G401 (cell line): Measurements from ENCODE around the gene HCN1. TPM values are rescaled to one million over a fixed set of nuclear protein-coding genes. Genes with fewer than 3 reads are reported as not detected.
"Not testable (repeated sequence)": the region's sequence is repeated elsewhere in the genome, so short reads cannot be mapped to it uniquely, and the experiment has no call there.

Source experiments
- DNase-seq: peaks from one replicate; pipeline ENCODE4 v3.0.0-alpha.2; 2015; ENCODE audit warnings: low spot score
- in situ Hi-C: cut with HindIII; loops from 2 replicates; pipeline ENCODE4 v1.10.0; 2016; ENCODE audit warnings: low sequenced_read_pairs, mixed read lengths
- total RNA-seq: library from RNA; depleted of rRNA; stranded (reverse); fragments of >200 nt; shearing (Covaris generic); gene quantifications from 2 replicates; pipeline ENCODE4 v1.2.3, GENCODE V29; 2014

HCN1 gene
- total RNA-seq, 1 experiment from 2014 or later: not detected

DNA sequence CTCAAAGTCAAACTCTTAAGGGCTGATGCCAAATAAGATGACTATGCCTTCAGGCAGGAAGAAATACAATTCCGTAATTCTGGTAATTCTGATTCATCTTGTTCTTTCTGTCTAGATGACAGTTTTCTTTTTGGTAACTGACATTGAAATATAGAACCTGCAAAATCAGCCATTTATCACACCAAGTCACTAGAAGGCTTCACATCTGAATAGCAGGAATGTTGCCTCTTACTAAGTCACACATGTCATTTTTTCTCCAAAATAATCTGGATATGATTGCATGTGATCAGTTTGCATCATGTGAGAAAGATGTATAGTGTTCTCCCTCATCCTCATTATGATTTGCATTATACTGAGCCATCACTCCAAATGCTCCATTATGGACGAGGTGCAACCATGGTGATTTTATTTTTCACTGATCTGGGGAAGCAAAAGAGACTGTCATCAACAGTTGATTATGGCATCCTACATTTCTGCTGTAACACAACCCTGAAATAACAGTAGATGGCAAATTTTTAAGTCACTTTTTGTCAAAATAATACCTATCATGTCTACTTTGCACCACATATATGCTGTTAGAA, 69.0 kb downstream of the HCN1 start:
- DNase-seq: no peak
- in situ Hi-C loops: no loop called here

DNA sequence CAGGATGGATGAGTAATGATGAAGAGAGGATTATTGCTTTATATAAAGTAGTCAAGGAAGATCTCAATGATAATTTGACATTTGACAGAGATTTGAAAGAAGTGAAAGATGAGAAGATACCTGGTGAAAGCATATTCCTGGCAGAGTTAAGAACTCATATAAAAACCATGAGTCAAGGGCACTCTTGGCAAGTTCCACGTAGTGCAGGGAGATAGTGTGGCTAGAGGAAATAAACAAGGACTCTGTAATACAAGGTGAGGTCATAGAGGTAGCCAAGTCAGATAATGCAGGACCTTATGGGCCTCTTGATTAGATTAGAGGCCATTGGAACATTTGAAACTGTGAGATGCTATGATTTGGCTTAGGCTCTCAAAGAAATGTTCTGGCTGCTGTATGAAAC, 72.3 kb downstream of the HCN1 start:
- no peak for DNase-seq
- in situ Hi-C loops: no loop called here

DNA sequence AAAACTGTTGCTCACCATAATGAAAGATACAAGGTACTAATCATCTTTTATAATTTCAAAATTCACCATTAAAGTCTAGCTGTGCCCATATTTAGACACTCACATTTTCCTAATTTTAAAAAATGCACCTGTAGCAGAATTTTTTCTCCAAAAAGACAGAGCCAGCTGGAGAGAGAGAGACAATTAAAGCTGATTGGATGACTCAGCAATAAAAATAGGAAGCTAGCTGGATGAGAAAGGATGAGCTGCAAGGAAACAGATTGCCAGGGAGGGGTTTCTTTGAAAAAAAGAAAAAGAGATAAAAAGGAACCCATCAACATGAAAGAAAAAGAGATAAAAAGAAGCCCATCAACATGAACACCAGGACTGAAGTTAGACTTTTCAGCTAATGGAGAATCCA, 73.8 kb downstream of the HCN1 start:
- in situ Hi-C loops: no loop called here
- peak; percentile 54 for DNase-seq

DNA sequence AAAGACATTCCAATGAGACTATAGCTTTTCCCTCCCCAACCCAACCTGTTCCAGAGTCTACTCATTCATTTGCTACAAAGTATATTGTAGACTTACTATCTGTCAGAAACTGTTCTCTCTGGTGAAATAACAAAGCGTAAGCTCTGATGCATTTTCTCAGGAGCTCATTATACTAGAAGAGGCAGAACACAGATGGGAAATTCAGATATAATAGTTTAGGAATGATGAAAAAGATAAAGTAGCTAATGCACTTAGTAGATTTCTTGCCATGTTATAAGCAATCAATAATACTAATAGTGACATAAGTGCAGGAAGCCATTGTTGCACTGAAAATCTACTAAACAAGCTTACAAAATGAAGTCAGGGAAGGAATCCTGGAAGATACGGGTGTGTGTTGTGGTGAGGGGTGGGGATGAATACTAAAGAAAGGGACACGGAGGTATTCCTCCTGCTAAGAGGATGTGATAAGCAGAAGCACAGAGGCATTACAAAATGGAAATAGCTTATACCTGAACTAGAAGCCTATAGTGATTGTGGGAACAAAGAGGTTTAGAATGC, 78.2 kb downstream of the HCN1 start:
- no peak for DNase-seq
- in situ Hi-C loops: no loop called here

DNA sequence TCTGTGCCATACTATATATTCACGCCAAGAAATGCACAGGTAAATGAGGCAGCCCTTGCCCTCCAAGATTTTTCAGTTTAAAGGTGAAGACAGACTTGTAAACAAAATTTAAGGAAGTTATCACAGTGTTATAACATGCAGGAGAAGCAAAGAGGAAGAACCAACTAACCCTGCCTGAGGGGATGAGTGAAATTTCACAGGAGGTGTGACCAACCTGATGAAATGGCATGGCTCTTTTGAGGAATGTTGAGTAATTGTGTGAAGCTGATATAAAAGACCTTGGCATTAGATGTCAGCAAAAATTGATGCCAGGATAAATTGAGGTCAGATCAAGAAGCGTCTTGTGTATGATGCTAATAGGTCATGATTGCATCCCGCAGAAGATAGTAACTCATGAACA, 86.5 kb downstream of the HCN1 start:
- in situ Hi-C loops: no loop called here
- DNase-seq: peak; percentile 55

DNA sequence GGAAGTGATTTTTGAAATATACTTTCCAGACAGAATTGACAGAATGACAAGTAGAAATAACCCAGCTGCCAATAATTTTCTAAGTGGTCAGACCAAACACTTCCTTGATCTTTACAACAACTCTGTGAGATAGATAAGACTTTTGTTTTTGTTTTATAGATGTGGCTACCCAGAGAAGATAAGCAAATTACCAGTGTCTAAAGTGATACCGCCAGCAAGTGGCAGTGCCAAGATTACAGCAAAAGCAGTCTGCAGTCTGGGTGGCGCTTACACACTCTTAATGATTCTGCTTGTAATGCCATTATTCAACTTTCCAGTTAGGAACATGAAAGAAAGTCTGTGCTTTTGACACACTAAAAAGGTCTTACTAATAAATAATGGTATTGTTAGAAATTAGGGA, 92.1 kb downstream of the HCN1 start:
- in situ Hi-C loops: no loop called here
- DNase-seq: no peak

DNA sequence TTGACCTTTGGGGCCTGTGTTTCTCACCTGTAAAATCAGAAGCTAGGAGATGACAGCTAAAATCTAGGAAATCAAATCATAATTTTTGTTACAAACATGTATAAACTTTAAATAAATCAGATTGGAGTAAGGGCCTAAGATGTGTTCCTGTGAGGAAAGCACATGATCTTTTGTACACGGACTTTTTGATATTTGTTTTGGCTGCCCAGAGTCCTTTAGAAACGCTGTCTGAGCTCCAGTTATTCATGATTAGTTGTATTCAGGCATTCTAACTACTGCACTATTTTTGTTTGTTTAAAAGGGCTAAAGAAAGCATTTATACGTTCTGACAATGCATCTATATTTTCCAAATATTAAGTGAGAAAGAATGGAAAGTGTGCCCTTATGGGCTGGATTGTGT, 94.8 kb downstream of the HCN1 start:
- in situ Hi-C loops: no loop called here
- no peak for DNase-seq

DNA sequence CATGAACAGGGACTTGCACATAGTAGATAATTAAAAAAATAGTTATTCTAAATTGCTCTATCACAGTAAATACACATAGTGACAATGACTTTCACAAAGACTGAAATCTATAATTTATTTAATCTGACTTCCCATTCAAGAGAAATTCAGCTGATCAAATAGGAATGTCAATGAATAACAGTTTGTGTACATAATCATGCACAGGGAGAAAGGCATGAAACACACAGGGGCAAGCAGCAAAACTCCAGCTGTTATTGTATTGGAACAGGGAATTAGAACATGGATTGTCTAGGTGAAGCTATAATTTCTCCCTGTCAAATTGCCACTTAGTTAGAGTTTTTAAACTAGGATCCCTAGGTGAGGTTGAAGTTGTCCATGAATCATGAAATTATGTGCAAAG, 99.9 kb downstream of the HCN1 start:
- in situ Hi-C loops: no loop called here

DNA sequence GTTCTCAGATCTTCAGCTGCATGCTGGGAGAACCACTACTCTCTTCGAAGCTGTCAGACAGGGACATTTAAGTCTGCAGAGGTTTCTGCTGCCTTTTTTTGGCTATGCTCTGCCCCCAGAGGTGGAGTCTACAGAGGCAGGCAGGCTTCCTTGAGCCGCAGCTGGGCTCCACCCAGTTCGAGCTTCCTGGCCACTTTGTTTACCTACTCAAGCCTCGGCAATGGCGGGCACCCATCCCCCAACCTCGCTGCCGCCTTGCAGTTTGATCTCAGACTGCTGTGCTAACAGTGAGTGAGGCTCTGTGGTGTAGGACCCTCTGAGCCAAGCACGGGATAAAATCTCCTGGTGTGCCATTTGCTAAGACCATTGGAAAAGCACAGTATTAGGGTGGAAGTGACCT, 110.2 kb downstream of the HCN1 start:
- DNase-seq, in situ Hi-C loops: not testable (repeated sequence)

More for the DNA sequence above, 99.9 kb downstream of the HCN1 start:
- DNase-seq: no peak

DNA sequence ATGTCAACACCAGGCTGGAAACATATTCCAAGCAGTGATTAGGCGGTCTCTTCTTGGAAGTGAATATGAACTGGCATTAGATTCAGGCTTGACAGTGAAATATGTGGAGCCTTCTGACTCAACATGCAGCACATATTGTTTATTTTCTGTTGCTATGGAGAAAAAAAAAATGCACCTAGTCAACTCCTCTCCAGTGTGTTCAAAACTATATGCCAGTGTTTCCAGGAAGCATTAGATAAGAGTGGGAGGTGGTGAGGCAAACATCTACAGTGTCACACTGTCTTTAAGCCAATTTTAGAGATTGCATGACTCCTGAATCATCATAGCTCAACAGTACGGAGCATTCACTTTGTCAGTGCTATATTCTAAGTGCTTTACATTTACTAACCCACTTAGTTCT, 117.9 kb downstream of the HCN1 start:
- DNase-seq: no peak
- in situ Hi-C loops: no loop called here

DNA sequence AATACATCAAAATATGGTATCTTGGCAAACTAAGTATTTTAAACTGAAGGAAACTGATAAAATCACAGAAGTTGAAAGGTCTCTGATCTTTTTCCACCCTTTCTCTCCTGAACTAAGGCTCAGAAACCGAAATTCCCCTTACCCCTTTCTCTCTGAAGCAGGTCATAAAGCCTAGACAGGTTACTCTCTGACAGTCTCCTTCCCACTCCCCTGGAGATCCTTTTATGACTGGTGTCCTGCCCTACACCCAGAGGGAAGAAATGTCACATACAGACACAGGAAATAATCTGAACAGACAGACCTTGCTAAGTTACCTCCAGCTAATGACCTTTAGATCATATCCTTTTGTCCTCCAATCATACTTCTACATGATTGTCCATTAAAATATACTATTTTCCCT, 127.4 kb downstream of the HCN1 start:
- DNase-seq: no peak
- in situ Hi-C loops: no loop called here

DNA sequence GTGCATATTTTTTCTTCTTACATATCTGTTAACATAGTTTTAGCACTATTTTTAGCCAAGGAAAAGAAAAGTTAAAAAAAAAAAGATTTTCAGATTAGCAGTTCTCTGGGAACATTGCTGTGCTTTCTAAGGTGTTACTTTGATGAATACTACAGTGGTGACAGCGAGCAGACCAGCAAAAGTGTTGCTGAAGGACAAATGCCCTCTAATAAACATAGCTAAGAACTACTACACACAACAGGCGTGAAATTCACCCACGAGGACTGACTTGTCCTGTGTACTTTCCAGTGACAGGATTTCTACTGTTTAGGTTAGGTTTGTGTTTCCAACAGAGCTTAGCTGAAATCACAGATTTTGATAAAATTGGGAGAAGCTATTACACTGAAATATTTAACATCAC, 153.8 kb downstream of the HCN1 start:
- DNase-seq: no peak
- in situ Hi-C loops: no loop called here

DNA sequence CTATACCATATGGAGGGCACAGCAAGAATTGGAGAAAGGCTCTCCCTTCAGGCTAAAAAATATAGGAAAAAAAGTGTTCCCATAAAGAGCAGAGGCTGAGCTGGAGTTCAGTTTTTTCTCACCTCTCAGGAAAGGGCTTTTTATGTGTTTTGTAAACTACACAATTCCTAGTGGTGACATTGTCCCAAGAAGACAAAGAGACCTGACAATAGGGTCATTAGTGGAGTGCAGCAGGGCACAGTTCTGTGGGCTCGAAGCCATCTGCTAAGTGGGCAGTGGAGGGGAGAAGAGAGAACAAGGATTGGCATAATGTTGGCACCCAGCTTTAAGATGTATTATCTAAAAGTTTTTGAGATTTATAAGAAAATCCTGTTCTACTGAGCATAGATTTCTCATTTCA, 162.5 kb downstream of the HCN1 start:
- in situ Hi-C loops: no loop called here
- DNase-seq: no peak

DNA sequence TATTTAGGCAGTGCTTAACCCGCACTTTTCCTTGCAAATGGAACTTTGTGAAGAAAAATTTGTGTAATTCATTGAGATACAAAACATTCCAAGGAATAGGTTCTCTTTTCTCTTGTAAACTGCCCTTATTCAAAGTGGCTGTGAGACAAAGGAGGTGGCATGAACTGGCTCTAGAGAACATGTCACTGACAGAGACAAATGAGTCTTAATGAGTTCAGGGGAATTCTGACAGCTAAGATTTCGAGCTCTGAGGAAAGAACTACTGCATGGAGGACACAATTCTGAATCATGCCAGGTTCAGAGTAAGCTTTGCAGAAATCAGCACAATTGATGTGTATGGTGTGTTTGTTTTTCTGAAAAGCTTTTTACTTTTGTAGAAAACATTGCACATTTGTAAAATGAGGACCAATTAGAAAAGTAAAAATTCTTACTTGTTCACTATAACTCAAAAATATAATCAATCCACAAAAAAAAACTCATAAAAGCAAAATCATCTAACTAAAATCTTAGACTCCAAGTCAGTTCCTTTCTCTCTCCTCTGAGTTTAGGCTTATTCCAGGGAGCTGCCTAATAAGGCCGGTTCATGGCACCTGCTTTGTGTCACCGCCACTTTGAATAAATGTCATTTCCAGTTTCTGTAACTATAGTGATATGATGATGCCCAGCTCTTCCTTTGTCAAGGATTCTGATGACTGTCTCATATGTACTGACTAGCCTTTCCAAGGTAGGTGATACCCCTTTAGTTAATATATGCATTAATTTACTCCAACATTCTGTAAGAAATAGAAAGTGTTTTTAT, 163.2 kb downstream of the HCN1 start:
- peak; percentile 63 for DNase-seq
- in situ Hi-C loops: no loop called here

DNA sequence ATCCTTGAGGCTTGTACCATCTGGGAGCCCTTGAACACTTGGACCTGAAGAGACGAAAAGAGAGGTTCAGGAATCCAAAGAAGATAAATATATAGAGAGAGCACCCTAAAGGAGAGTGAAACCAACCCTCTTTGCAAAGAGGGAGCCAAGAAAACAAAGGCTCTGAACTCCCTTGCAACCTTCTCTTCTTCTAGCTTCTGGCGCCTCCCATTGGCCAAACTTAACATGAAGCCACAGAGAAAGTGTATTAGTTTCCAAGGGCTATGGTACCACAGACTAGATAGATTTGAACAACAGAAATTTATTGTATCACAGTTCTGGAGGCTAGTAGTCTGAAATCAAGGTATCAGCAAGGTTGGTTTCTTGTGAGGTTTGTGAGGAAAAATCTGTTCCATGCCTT, 175.1 kb downstream of the HCN1 start:
- in situ Hi-C loops: no loop called here
- peak; percentile 34 for DNase-seq

DNA sequence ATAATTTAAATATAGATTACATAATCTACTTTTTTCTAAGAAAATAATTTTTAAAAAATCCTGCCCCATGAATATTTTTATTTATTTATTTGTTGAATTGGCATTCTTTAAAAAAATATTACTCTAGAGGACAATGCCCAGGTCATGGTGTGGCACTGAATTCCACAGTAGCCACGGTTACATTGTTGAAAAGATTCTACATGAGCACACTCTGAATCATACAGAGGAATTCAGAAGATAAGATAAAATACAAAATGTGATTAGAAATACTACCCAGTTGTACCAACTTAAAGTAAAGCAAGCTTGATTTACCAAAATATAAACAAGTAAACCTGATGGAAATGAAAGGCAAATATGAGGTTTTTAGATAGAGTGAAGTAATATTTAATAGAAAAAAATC, 183.7 kb downstream of the HCN1 start:
- in situ Hi-C loops: no loop called here
- DNase-seq: no peak

DNA sequence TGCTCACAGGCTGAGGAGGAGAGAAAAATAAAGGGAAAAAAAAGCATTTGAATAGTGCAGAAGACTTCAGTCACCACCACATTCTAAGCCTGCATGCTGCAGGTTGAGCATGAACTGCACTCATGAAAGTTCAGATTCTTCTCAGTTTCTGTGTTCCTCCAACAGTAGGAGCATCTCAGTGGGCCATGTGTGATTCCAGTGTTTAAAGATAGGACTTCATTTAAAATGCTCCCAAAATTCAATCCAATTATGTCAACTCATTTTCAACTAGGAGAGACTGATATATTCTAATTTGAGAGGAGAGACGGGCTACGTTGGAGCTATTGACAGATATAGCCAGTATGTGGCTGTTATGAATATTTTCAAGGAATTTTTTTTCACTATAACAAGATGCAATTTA, 186.8 kb downstream of the HCN1 start:
- in situ Hi-C loops: no loop called here
- DNase-seq: no peak

DNA sequence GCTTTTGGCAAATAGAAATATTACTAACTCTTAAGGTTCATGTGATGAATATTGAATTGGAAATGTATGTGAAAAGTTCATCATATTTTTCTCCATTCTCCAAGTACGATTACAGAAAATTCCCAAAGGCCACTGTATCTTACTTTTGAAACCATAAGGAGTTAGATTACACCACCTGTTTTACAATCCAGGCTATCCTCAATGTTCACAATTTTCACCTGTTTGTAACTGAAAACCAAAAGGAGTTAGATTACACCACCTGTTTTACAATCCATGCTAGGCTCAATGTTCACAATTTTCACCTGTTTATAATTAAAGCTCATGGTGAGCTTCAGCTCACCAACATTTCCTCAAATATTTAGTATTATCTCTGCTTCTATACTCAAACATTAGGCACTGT, 188.0 kb downstream of the HCN1 start:
- no peak for DNase-seq
- in situ Hi-C loops: no loop called here

DNA sequence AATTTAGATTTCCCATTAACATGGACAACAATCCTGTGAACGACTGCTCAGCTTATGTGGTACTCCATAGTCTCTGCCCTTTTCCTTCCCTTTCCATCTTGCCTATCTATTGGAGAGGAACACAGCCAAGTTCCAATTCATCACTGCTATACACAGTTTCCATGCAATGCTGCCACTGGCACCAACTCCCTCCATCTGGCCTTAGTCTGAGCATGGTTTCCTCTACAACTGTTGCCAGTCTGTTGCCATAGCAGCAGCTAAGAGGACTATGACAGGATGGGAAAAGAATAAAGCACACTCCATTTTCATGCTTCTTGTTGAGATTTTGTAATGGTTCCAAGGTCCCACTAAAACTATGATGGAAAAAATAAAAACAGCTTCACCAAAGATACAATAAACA, 189.0 kb downstream of the HCN1 start:
- peak; percentile 99 for DNase-seq

DNA sequence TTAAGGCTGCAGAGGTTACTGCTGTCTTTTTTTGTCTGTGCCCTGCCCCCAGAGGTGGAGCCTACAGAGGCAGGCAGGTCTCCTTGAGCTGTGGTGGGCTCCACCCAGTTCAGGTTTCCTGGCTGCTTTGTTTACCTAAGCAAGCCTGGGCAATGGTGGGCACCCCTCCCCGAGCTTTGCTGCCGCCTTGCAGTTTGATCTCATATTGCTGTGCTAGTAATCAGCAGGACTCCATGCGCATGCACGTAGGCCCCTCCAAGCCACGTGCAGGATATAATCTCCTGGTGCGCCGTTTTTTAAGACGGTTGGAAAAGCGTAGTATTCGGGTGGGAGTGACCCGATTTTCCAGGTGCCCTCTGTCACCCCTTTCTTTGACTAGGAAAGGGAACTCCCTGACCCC, 197.2 kb downstream of the HCN1 start:
- DNase-seq, in situ Hi-C loops: not testable (repeated sequence)

More for the DNA sequence above, 189.0 kb downstream of the HCN1 start:
- in situ Hi-C loops: no loop called here

DNA sequence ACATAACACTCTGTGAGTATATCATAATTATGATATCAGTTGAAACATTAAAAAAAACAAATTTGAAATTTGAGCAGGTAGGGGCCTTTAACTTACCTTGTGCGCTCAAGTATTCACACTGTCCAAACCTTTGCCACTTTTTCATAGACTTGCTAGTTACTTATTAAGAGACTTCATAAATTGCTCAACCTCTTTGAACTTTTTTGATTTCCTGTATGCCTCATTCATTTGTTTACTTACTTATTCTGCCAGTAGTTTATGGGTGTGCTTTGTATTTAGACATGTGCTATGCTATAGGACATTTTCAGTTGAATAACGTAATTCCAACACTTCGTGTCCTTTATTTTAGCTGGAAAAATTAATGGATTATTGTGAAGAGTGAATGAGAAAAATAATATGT, 204.8 kb downstream of the HCN1 start:
- in situ Hi-C loops: no loop called here
- DNase-seq: no peak
